GM18868 (cell line): ENCODE measurements around the gene ABL1.
"Not testable (repeated sequence)": the region's sequence is repeated elsewhere in the genome, so short reads cannot be mapped to it uniquely, and the experiment has no call there.

Source experiments
- ATAC-seq: cut with Tn5 transposase; IDR thresholded peaks from one replicate; pipeline ENCODE4 v1.9.1; 2021; ENCODE audit warnings: mild to moderate bottlenecking, moderate library complexity; ENCODE audit not compliant: unreplicated experiment

The ABL1 gene

DNA sequence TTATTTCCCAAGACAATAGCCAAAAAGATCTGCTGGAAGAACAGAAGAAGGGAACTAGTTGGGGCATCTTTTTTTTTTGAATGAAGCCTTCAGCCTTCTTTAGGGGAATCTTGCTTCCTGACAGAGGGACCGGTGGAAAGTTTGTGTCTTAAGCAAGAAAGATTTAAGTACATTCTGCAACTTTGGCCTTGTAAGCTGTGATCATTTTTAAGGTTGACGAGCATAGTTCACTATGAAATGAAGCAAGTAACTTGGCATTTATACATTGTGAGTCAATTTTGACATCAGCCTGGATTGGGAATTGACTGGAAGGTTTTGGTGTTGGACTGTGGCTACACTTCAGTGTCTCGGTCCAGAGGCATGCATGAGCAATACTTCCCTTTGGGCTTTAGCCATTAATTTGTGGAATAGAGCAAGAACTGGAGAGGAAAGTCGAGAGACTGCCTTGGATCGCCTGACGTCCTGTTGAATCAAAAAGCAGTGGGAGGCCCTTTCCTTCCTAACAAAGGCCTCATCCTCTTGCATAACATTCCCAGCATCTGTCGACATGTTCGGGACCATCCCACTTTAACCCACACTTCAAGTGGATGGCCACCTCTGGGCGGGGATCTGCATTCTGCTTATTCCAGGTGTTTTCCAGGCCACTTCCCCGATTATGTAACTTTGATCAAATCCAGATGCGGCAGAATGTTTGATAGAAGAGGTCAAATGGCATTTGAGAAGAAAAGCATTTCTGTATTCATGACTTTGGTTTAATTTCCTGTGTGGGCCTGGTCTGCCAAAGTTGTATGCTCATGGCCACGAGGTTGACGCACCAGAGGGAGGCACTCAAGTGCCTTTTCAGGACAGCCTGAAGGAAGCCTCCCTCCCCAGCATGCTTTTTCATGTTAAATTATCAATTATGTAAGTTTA lies 12.5 kb downstream of the ABL1 start:
- no peak for ATAC-seq

DNA sequence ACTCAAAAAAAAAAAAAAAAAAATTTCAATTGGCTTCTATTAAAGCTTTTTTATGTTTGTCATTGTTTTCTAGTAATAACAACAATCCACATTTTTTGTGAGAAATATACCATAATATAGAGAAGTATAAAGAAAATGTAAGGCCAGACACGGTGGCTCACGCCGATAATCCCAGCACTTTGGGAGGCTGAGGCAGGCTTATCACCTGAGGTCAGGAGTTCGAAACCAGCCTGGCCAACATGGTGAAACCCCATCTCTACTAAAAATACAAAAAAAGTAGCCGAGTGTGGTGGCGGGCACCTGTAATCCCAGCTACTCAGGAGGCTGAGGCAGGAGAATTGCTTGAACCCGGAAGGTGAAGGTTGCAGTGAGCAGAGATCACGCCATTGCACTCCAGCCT lies 13.5 kb downstream of the ABL1 start:
- ATAC-seq: not testable (repeated sequence)

DNA sequence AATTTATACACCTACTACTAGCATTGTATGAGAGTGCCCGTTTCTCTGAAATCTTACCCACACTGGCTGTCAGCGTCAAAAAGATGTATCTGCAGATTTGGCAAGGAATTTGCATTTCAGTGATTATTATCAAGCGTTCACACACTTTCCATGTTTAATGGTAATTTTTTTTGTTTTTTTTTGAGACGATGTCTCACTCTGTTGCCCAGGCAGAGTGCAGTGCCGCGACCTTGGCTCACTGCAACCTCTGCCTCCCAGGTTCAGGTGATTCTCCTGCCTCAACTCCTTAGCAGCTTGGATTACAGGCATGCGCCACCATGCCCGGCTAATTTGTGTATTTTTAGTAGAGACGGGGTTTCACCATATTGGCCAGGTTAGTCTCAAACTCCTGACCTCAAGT lies 14.3 kb downstream of the ABL1 start:
- ATAC-seq: no peak

DNA sequence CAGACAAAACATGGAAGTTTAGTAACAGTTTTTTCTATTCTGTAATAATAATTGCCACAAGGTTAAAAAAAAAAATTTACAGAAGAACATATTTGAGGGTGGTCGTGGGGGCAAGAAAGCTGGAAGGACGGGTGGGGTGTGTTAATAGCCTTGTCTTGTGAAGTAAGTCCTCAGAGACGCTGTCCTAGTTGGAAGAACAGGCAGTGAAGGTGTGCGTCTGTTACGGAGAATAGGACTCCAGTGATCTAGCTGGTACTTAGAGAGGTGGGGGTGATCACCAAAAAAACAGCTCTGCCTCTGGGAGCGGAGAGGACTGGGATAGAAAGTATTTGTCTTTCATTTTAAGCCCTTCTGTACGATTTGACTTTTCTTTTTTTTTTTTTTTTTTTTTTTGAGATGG lies 17.7 kb downstream of the ABL1 start:
- ATAC-seq: no peak

DNA sequence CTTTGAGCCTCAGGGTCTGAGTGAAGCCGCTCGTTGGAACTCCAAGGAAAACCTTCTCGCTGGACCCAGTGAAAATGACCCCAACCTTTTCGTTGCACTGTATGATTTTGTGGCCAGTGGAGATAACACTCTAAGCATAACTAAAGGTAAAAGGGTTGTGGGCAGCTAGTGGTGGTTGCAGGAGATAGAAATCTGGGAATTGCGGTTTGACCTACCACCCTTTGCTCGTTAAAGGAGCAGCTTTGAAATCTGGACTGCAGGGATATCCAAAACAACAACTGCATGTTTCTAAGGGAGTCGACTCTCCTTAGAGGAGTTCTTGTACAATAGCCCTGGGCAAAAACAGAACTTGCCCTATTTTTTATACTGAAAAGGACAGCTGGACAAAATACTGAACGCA lies 19.0 kb downstream of the ABL1 start:
- no peak for ATAC-seq

DNA sequence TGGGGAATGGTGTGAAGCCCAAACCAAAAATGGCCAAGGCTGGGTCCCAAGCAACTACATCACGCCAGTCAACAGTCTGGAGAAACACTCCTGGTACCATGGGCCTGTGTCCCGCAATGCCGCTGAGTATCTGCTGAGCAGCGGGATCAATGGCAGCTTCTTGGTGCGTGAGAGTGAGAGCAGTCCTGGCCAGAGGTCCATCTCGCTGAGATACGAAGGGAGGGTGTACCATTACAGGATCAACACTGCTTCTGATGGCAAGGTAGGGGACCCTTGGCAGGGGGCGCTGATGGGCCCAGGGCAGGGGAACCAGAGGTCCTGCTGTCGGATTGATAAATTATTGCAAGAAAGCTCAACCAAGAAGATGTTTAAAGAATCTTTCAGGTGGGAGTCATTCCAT lies 19.8 kb downstream of the ABL1 start:
- ATAC-seq: no peak

DNA sequence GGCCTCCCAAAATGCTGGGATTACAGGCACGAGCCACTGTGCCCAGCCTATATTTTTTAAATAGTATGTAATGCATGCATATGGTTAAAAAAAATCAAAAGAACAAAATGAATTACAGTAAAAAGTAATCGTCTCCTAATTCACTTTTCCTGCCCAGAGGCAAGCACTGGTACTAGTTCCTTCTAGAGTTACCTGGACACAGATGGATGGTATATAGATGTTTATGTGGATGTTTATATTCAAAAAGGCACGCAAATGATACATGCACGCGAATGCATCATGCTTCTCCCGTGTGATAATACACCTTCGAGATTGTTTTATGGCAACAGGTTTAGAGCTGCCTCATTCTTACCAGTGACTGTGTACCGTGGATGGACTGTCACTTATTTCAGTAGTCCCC lies 21.4 kb downstream of the ABL1 start:
- no peak for ATAC-seq

DNA sequence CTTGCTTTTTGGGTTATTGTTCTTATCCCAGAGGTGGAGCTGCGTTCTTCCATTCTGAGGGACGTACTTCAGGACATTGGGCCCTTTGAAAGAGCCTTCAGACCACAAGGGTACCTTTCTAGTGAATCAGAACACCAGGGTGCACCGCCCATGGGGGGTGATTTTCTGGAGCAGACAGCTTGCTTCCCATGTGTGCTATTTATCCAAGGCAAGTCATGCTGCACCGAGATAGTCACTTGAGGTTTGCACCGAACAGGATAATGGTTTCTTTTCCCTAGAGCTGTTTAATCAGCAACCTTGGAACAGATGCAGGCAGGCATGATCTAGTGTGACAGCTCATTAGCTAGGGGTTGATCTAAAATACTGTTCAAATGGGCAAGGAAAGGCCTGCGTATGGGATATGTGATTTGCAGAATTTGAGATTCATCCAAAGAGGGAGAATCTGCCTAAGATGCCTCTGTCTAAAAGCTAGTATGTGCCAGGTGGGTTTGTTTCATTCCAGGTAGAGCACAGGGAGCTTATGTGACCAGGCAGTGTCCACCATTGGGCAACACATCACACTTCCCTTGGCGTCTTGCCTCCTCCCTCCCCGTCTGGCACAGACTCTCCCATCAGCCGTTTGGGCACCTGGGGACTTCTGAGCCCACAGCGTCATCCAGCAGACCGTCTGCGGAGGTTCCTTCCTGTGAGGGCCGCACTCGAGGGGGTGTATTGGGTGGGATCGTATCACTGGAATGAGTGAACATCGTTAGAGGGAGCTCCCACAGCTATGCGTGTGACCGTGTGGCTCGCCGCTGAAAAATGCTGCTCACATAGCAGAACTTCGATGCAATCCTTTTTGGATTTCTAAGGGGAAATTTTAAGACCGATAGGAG lies 23.0 kb downstream of the ABL1 start:
- no peak for ATAC-seq

DNA sequence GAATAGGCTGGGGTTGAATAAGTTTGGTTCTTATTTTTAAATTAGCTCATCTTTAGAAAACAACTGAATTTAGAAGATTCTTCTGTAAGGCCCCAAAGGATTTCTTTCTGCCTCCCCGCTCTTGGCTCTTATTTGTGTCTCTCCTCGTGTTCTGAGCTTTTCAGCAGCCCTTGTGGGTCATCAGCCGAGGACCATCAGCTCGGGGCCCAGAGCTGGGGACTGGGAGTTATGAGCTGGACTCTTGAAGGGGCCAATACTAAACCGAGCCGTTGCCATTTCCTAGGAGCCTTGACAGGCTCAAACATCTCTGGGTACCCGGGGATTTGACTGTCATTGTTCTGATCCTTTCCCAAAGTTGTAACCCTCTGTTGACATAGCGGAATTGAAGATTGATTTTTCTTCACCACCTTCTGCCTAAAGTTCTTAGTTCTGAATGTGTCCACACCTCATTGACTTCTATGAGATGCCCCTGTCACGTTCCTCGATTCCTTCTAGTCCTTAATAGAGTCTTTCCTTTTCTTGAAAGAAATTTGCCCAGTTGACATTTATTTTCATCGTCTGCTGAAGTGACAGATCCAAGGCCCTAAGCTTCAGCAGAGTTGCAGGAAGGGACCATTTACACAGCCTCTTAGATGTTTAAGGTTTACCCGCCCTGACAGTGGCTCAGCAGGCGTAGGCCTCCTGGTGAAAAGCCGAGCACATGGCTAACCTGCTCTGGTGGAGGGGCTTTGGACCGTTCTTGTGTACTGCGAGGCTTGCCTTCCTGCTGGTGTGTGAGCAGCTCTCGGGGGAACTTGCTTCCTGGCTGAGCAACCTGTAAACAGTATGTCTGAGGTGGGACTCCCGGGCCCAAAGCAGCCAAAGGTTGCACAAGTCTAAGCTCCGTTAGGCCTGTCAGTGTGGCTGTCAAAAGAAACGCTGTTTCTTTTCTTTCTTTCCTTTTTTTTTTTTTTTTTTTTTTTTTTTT lies 24.0 kb downstream of the ABL1 start:
- no peak for ATAC-seq

DNA sequence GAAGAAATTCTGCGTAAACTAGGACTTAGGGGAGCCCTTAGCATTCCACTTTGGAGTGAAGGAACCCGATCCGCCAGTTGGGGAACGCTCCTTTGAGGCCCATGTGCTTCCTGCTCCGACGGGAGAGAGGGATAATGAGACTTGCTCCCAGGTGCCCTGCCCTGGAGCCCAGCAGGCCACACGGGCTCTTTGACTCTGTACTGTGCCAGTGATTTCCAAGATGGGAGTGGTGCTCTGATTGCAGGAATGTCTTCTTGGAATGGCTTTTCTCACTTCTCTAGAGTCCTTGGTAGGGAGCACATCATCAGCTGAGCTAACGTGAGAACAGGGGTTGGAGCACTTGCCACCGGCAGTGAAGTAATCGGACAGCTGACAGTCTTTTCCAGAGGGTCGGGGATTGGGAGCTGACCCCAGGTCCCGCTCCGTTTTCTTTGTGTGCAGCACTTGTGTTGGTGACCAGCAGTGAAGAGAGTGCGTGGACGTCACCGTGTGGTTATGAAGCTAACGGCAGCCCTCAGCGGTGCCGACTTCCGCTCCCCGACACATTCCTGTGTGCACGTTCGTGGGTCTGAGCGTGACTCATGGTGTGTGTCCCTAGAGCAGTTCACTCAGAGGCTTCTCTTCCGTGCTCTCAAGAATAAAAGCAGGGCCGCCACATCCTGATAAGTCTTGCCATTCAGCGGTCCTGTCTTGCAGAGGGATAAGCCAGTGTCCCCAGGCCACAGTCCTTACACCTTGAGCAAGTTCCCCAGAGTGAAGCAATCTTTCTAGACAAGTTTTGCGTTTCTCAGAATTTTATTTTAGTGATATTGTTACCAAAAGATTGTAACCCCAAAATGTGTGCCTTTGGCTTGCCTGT lies 25.6 kb downstream of the ABL1 start:
- ATAC-seq: no peak

DNA sequence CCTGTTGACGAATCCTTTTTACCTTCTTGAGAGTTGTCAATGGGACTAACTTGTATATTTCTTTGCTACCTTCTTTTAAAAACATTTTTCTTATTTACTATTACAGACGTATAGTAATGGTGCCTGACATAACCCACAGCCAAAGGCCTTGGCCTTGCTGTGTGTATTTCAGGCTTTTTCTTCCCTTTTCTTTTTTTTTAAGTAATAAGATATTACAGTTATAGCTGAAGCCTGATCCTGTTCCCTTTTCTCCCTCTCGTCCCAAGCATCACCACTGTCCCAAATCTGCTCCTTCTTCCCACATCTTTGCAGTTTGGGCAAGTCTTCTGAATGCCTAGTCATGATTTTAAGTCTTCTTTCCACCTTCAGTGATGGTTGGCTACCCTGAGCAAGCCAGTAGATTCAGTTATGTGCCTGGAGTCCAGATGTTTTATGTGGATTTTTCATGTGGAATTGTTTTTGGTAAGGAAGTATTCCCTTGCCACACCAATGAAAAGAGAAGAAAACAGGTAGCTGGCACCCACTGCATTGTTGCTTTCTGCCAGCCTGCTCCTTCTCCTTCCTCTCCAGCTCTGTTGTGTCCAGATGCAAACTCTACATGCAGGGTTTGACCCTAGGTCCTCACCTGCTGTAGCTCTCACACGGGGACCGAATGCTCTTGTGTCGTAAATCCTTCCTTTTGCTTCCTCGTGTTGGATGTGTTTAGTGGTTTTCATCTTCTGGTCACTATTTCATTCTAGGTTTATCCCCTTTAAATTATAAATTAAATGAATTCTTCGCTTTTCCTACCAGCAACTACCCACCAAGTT lies 26.5 kb downstream of the ABL1 start:
- ATAC-seq: no peak

DNA sequence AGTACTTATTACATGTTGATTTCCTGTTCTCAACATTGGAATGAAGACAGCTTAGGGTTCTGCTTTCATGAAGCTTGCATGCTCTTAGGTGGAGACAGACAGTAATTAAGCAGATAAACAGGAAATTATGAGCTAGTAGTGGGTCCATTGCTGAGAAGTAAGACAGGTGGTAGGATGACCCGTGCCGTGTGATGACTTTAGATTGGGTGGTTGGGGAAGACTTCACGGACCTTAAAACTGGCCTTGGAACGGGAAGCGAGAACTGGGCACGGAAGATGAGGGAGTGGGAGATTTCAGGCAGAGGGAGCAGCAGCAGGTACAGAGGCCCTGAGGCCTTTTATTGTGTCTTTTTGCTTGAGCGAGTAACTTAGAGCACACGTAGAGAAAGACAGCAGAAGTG lies 27.2 kb downstream of the ABL1 start:
- no peak for ATAC-seq

DNA sequence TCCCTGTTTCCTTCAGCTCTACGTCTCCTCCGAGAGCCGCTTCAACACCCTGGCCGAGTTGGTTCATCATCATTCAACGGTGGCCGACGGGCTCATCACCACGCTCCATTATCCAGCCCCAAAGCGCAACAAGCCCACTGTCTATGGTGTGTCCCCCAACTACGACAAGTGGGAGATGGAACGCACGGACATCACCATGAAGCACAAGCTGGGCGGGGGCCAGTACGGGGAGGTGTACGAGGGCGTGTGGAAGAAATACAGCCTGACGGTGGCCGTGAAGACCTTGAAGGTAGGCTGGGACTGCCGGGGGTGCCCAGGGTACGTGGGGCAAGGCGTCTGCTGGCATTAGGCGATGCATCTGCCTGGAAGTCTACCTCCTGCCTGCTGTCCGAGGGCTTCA lies 27.7 kb downstream of the ABL1 start:
- ATAC-seq: no peak

DNA sequence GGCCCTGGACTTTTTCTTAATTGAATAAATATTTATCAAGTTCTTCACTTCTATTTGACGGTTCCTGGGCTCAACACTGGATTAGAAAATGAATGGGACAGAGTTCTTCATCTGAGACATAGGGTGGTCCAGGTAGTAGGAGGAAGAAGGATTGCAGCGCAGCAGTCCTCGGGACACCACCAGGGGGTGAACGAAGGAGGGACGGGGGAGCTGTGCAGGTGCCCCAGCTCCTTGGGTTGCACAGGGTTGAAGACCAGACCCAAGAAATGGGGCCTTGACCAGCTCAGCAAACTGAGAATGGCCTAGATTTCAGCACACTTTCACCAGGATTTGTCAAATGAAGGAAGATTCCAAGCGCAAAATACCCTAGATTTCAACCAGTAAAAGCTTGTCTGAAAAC lies 29.5 kb downstream of the ABL1 start:
- no peak for ATAC-seq

DNA sequence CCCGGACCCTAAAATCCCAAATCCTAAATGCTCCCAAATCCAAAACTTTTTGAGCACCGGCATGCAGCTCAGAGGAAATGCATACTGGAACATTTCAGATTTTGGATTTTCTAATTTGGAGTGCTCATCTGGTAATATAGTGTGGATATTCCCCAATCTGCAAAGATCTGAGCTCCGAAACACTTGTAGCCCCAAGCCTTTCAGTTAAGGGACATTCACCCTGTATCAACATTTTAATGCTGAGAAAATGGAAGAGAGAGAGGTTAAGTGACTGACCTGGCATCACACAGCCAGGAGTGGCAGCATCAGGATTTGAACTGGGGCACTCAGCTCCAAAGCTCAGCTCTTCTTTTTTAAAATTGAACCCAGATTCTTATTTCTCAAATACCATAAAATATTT lies 30.9 kb downstream of the ABL1 start:
- ATAC-seq: no peak

DNA sequence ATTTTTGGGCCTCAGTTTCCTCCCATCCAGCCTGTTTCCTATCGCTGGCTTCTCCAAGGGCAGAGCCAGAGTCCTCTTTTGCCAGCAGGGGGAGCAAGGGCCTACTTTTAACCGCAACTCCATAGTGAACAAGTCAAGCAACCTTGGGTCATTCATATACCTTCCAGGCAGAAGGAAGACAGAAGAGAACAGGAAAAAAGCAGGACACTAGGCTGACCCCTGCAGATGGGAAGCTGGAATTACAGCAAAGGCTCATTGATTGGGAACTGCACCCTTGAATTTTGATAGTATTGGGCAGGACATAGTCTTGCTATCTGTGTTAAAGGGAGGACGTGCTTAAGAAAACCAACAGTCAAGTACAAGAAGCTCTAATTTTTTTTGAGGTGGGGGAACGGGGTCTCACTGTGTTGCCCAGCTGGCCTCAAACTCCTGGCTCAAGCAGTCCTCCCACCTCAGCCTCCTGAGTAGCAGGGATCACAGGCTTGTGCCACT lies 31.5 kb downstream of the ABL1 start:
- no peak for ATAC-seq

DNA sequence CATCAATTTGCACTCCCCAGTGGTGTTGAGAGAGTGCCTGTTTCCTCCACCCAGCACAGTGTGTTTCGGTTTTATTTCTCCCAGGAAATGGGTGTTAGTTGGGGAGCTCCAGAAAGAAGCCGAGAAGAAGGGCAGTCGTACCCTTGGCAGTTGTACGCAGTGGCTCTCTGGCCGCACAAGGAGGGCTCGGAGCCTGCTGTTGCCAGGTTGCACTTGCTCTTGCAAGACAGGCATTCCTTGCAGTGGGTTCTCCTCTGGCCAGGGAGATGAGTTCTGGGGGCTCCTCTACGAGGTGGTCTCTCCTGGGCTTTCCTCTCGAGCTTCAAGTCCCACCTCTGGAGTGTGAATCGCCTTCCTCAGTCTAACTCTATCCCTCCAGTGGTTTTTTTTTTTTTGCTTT lies 32.5 kb downstream of the ABL1 start:
- ATAC-seq: no peak

DNA sequence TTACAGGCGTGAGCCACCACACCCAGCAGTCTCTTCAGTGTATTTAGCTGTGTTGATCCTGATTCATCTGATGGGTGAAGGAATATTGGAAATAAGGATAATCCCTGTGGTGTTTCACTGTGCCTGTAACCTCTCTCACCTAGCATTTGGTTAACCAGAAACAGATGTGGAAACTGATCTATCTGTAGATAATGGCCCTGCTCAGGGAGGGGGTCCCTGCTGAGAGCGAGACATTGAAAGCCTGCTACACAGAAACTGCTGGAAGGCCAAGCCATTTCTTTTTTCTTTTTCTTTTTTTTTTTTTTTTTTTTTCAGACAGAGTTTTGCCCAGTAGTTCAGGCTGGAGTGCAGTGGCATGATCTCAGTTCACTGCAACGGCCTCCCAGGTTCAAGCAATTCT lies 33.2 kb downstream of the ABL1 start:
- no peak for ATAC-seq

DNA sequence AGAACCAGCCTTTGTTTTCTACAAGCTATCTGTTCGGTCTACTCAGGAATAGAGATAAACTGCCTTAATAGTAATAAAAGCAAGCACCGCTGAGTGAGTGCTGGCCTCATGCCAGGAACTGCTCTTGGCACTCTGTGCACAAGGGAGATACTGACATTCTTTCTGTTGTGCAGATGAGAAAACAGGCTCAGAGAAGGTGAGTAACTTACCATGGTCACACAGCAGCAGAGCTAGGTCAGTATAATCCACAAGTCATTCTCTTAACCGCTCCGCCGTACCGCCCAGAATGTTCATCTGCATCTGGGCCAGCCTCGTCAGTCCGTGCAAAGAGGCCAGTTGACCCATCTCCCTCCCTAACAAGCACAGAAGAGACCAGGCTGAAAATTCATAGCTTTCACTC lies 34.2 kb downstream of the ABL1 start:
- ATAC-seq: no peak
